SK-N-SH (cell line): ENCODE results near the gene PLA2G4E. TPM values are rescaled to one million over a fixed set of nuclear protein-coding genes. Genes with fewer than 3 reads are reported as not detected.

Experiments
- CTCF ChIA-PET: fragments of 300-600, 350-600 bp; formaldehyde crosslinking; extraction: SDS; loops from one replicate; lab custom pipeline; 2021; lab: Yijun Ruan, JAX
- POLR2A ChIA-PET: fragments of 350-600 bp; sonication (Branson Sonifier 250); formaldehyde crosslinking; extraction: SDS; loops from one replicate; lab custom pipeline; 2020; ENCODE audit warnings: antibody characterized with exemption, inconsistent platforms; lab: Yijun Ruan, JAX
- DNase-seq: peaks from one replicate; pipeline ENCODE4 v3.0.0; 2012
- H2AFZ ChIP-seq: fragments of 200-600 bp; sonication (generic); 2 replicates; pipeline ENCODE4 v1.8.1; 2016; ENCODE audit warnings: antibody characterized with exemption, mild to moderate bottlenecking, low read depth
- H3F3A ChIP-seq: fragments of 200-600 bp; sonication (generic); replicated peaks from 2 replicates; pipeline ENCODE3; 2016; ENCODE audit warnings: antibody characterized with exemption, mild to moderate bottlenecking; ENCODE audit not compliant: insufficient read depth
- H3K27ac ChIP-seq, 2 experiments: fragments of 200-500 bp in 1 of 2; fragments of 200-600 bp in 1 of 2; sonication (Bioruptor generic) in 1 of 2; sonication (generic), shearing (Covaris generic) in 1 of 2; 2 replicates each; pipeline versions ENCODE4 v1.5.1 to v1.6.1; 2014 to 2016; ENCODE audit warnings: low read depth in 2 of 2, inconsistent platforms in 1 of 2, low read length in 1 of 2, mild to moderate bottlenecking in 1 of 2, mixed read lengths in 1 of 2
- H3K27me3 ChIP-seq: fragments of 200-600 bp; sonication (generic), shearing (Covaris generic); 2 replicates; pipeline ENCODE4 v1.6.1; 2016; ENCODE audit warnings: mixed run types; ENCODE audit not compliant: insufficient read depth
- H3K36me3 ChIP-seq, 2 experiments: fragments of 200-500 bp in 1 of 2; fragments of 200-600 bp in 1 of 2; sonication (Bioruptor generic) in 1 of 2; sonication (generic) in 1 of 2; replicated peaks in 1 of 2; 2 replicates each; pipeline versions ENCODE3 to v1.5.1; 2014 to 2016; ENCODE audit warnings: low read length in 1 of 2, mild to moderate bottlenecking in 1 of 2; ENCODE audit not compliant: insufficient read depth in 2 of 2, control insufficient read depth in 1 of 2
- H3K4me1 ChIP-seq, 2 experiments: fragments of 200-500 bp in 1 of 2; fragments of 200-600 bp in 1 of 2; sonication (Bioruptor generic) in 1 of 2; sonication (generic), shearing (Covaris generic) in 1 of 2; 2 replicates each; pipeline versions ENCODE4 v1.5.1 to v1.6.1; 2014 to 2016; ENCODE audit warnings: low read depth in 1 of 2, low read length in 1 of 2, mixed run types in 1 of 2; ENCODE audit not compliant: insufficient read depth in 2 of 2, control insufficient read depth in 1 of 2
- H3K4me2 ChIP-seq: fragments of 200-600 bp; sonication (generic), shearing (Covaris generic); 2 replicates; pipeline ENCODE4 v1.6.1; 2017; ENCODE audit warnings: mixed run types
- H3K4me3 ChIP-seq, 2 experiments: fragments of 200-500 bp in 1 of 2; fragments of 200-600 bp in 1 of 2; sonication (Bioruptor generic) in 1 of 2; sonication (generic), shearing (Covaris generic) in 1 of 2; 2 replicates each; pipeline versions ENCODE4 v1.5.1 to v1.8.1; 2014 to 2016; ENCODE audit warnings: low read depth in 2 of 2, inconsistent platforms in 1 of 2, low read length in 1 of 2, mild to moderate bottlenecking in 1 of 2, mixed read lengths in 1 of 2, moderate library complexity in 1 of 2
- H3K79me2 ChIP-seq: fragments of 200-600 bp; sonication (generic); 2 replicates; pipeline ENCODE4 v1.8.1; 2017; ENCODE audit warnings: mild to moderate bottlenecking; ENCODE audit not compliant: insufficient read depth
- H3K9ac ChIP-seq: fragments of 200-600 bp; sonication (generic); 2 replicates; pipeline ENCODE4 v1.6.1; 2017; ENCODE audit warnings: mixed run types
- H3K9me2 ChIP-seq: fragments of 200-600 bp; sonication (generic); 2 replicates; pipeline ENCODE4 v1.6.1; 2017; ENCODE audit warnings: mixed run types
- H3K9me3 ChIP-seq: fragments of 200-600 bp; sonication (generic); 2 replicates; pipeline ENCODE4 v1.6.1; 2017; ENCODE audit warnings: mixed run types, mild to moderate bottlenecking, moderate library complexity
- H4K20me1 ChIP-seq: fragments of 200-600 bp; sonication (generic); 2 replicates; pipeline ENCODE4 v1.6.1; 2017; ENCODE audit warnings: mild to moderate bottlenecking, mixed run types; ENCODE audit not compliant: insufficient read depth
- CHD2 ChIP-seq: fragments of 150-350 bp; IDR thresholded peaks from 2 replicates; pipeline ENCODE4 v1.6.1; 2018; ENCODE audit warnings: low read length; ENCODE audit not compliant: partially characterized antibody
- CTCF ChIP-seq: fragments of 200-600 bp; sonication (generic); IDR thresholded peaks from 2 replicates; pipeline ENCODE4 v1.6.1; 2017; ENCODE audit warnings: antibody characterized with exemption, mild to moderate bottlenecking, moderate library complexity
- EZH2phosphoT487 ChIP-seq: fragments of 200-600 bp; sonication (generic); IDR thresholded peaks from 2 replicates; pipeline ENCODE4 v1.6.1; 2017; ENCODE audit warnings: low read depth, mixed run types, mild to moderate bottlenecking, antibody characterized with exemption, moderate library complexity, borderline replicate concordance
- FOSL2 ChIP-seq: IDR thresholded peaks from 2 replicates; pipeline ENCODE4 v1.4.0; 2012; ENCODE audit warnings: low read depth, mild to moderate bottlenecking, moderate library complexity, borderline replicate concordance
- FOXM1 ChIP-seq: IDR thresholded peaks from 2 replicates; pipeline ENCODE4 v1.4.0; 2012; ENCODE audit warnings: low read depth, mild to moderate bottlenecking
- NFIC ChIP-seq: IDR thresholded peaks from 2 replicates; pipeline ENCODE4 v1.4.0; 2012; ENCODE audit warnings: borderline replicate concordance
- NRF1 ChIP-seq: IDR thresholded peaks from 2 replicates; pipeline ENCODE4 v1.6.1; 2012; ENCODE audit warnings: low read depth, mild to moderate bottlenecking, low read length
- RFX5 ChIP-seq: IDR thresholded peaks from 2 replicates; pipeline ENCODE4 v1.6.1; 2012; ENCODE audit warnings: mild to moderate bottlenecking, improper control_type of control experiment, low read length
- SMC3 ChIP-seq: IDR thresholded peaks from 2 replicates; pipeline ENCODE4 v1.6.1; 2012; ENCODE audit warnings: low read depth, low read length, improper control_type of control experiment
- TAF1 ChIP-seq: IDR thresholded peaks from 2 replicates; pipeline ENCODE4 v1.6.1; 2012; ENCODE audit warnings: low read depth, mild to moderate bottlenecking, low read length, moderate library complexity, borderline replicate concordance
- YY1 ChIP-seq: IDR thresholded peaks from 2 replicates; pipeline ENCODE4 v1.4.0; 2012; ENCODE audit warnings: low read depth, mild to moderate bottlenecking
- ZBTB33 ChIP-seq: IDR thresholded peaks from 2 replicates; pipeline ENCODE4 v1.4.0; 2012; ENCODE audit warnings: low read depth, borderline replicate concordance
- WGBS: methylation state at CpG from one replicate; pipeline ENCODE4 v1.1.6; 2017; ENCODE audit warnings: low lambda C conversion rate; 5-methylcytosine and 5-hydroxymethylcytosine counted together
- polyA plus RNA-seq, 3 experiments: library from polyadenylated mRNA; depleted of rRNA; stranded (reverse); fragments of >200 nt; gene quantifications; 2 replicates each; pipeline ENCODE4 v1.2.3, GENCODE V29; 2012

Gene PLA2G4E
- polyA plus RNA-seq, 1 of the 3 experiments (the other 2 are of a cell fraction): not detected

GRCh38 chr15:42011074-42011473 is 9.8 kb downstream of the PLA2G4E start:
- no peak for DNase-seq
- no peak for TF ChIP-seq RFX5
- no peak for TF ChIP-seq FOSL2
- no peak for TF ChIP-seq YY1
- CTCF ChIA-PET: no interaction called here

GRCh38 chr15:42010434-42010833 is 10.4 kb downstream of the PLA2G4E start:
- Histone ChIP-seq H3K36me3 (no peaks in the 10 kb centered on the region), H3K9ac (no peak overlapping the region), H4K20me1 (no peaks in the 10 kb centered on the region), H3K79me2 (no peaks in the 10 kb centered on the region), H2AFZ (no peak overlapping the region), H3K9me2 (no peaks in the 10 kb centered on the region), H3K4me3 (no peak overlapping the region), H3F3A (no peaks in the 10 kb centered on the region), H3K4me2 (no peak overlapping the region), H3K4me1 (no peaks in the 10 kb centered on the region), H3K27me3 (0 out of 2 replicates have a peak, but pooled peaks cover 9% of the 10 kb centered on the region), H3K27ac (no peak overlapping the region), H3K9me3 (no peaks in the 10 kb centered on the region)
- POLR2A ChIA-PET: no interaction called here
- TF ChIP-seq CHD2 (no peak), SMC3 (no peak), NRF1 (no peak), FOXM1 (no peak), TAF1 (no peak), CTCF (no peak), NFIC (no peak), RFX5 (no peak), EZH2phosphoT487 (no peak), ZBTB33 (no peak)
- WGBS: 8% methylated on average over 1 of the region's 1 CpG
- no peak for DNase-seq
- CTCF ChIA-PET: no interaction called here

More at GRCh38 chr15:42011074-42011473, 9.8 kb downstream of the PLA2G4E start:
- Histone ChIP-seq H3K27ac (no peak overlapping the region), H3K4me1 (no peaks in the 10 kb centered on the region), H3K4me3 (no peak overlapping the region), H3K9me2 (no peaks in the 10 kb centered on the region), H3K27me3 (peaks cover 9% of the 10 kb centered on the region; the same call in 1 of the 2 replicates), H3K36me3 (no peaks in the 10 kb centered on the region), H3K79me2 (no peaks in the 10 kb centered on the region), H2AFZ (no peak overlapping the region), H3K9me3 (no peaks in the 10 kb centered on the region), H3K4me2 (no peak overlapping the region), H3K9ac (no peak overlapping the region), H3F3A (no peaks in the 10 kb centered on the region), H4K20me1 (no peaks in the 10 kb centered on the region)
- WGBS: 43% methylated on average over 4 of the region's 7 CpGs
- POLR2A ChIA-PET: no interaction called here
